GM12878 (cell line): ENCODE results near the gene PXMP2. TPM values are rescaled to one million over a fixed set of nuclear protein-coding genes. Genes with fewer than 3 reads are reported as not detected.

ENCODE experiments used
- ATAC-seq: fragments of 200-7000 bp; cut with Tn5 transposase; 3 replicates; pipeline ENCODE4 v1.9.1; 2020; ENCODE audit warnings: mild to moderate bottlenecking, moderate library complexity
- BruUV-seq: library from RNA; stranded (reverse); fragments of 400-500 nt; replicated peaks from 2 replicates; lab custom pipeline; 2021; lab: Mats Ljungman, UMichigan
- CTCF ChIA-PET: fragments of 300-600 bp; sonication (Branson Sonifier 250); formaldehyde crosslinking; extraction: SDS; loops from one replicate; lab custom pipeline; 2021; ENCODE audit warnings: inconsistent platforms; lab: Yijun Ruan, JAX
- POLR2A ChIA-PET: fragments of 350-600 bp; formaldehyde crosslinking; extraction: SDS; loops from one replicate; lab custom pipeline; 2021; ENCODE audit warnings: inconsistent platforms; lab: Charles Lee
- RAD21 ChIA-PET: fragments of 300-600 bp; sonication (Branson Sonifier 250); formaldehyde crosslinking; loops from one replicate; lab custom pipeline; 2023; ENCODE audit warnings: antibody characterized with exemption; ENCODE audit not compliant: unreplicated experiment; lab: Charles Lee
- SMC1A ChIA-PET: fragments of 300-600 bp; sonication (Branson Sonifier 250); formaldehyde crosslinking; loops from one replicate; lab custom pipeline; 2023; ENCODE audit not compliant: unreplicated experiment, uncharacterized antibody; lab: Charles Lee
- DNase-seq: peaks from one replicate; pipeline ENCODE4 v3.0.0-alpha.2; 2011; ENCODE audit warnings: low read depth, low spot score
- FAIRE-seq: peaks from 3 replicates; lab custom pipeline; 2011; peaks lifted over from hg19 to GRCh38; lab: Jason Lieb, UNC
- H2AFZ ChIP-seq: 2 replicates; pipeline ENCODE4 v1.6.0; 2011; ENCODE audit warnings: low read depth, low read length, control low read depth; ENCODE audit not compliant: control insufficient read depth
- H3K27ac ChIP-seq: 2 replicates; pipeline ENCODE4 v1.5.1; 2011; ENCODE audit warnings: control low read depth; ENCODE audit not compliant: control insufficient read depth, insufficient read depth
- H3K27me3 ChIP-seq, 2 experiments: replicated peaks in 1 of 2; 2 replicates each; pipeline versions ENCODE4 v1.6.0 to v1.6.1; 2011; ENCODE audit warnings: low read length in 1 of 2; ENCODE audit not compliant: control insufficient read depth in 2 of 2, insufficient read depth in 2 of 2
- H3K36me3 ChIP-seq, 2 experiments: 2 replicates each; pipeline ENCODE4 v1.5.1; 2011; ENCODE audit warnings: low read length in 1 of 2; ENCODE audit not compliant: control insufficient read depth in 2 of 2, insufficient read depth in 2 of 2
- H3K4me1 ChIP-seq: 2 replicates; pipeline ENCODE4 v1.6.1; 2011; ENCODE audit warnings: mild to moderate bottlenecking, low read length, moderate library complexity, mixed read lengths; ENCODE audit not compliant: control insufficient read depth, insufficient read depth
- H3K4me2 ChIP-seq: 2 replicates; pipeline ENCODE4 v1.6.0; 2011; ENCODE audit warnings: control low read depth; ENCODE audit not compliant: control insufficient read depth, insufficient read depth
- H3K4me3 ChIP-seq: fragments of 200-600 bp; sonication (generic); 2 replicates; pipeline ENCODE4 v1.5.1; 2016
- H3K79me2 ChIP-seq: 2 replicates; pipeline ENCODE4 v1.6.0; 2011; ENCODE audit warnings: low read length; ENCODE audit not compliant: control insufficient read depth, insufficient read depth
- H3K9ac ChIP-seq: 2 replicates; pipeline ENCODE4 v1.8.0; 2011; ENCODE audit warnings: low read length, control low read depth, mixed read lengths; ENCODE audit not compliant: control insufficient read depth, insufficient read depth
- H3K9me3 ChIP-seq: replicated peaks from 3 replicates; pipeline ENCODE4 v1.5.1; 2011; ENCODE audit warnings: mild to moderate bottlenecking, low read length; ENCODE audit not compliant: control insufficient read depth, insufficient read depth
- H4K20me1 ChIP-seq: 2 replicates; pipeline ENCODE4 v1.6.0; 2011; ENCODE audit not compliant: control insufficient read depth, insufficient read depth
- DPF2 ChIP-seq: fragments of 450-650 bp; IDR thresholded peaks from 2 replicates; pipeline ENCODE4 v1.6.1; 2017; ENCODE audit warnings: mild to moderate bottlenecking
- ETV6 ChIP-seq, 2 experiments: fragments of 450-650 bp in 1 of 2; IDR thresholded peaks in 1 of 2; conservative IDR thresholded peaks in 1 of 2; 2 replicates each; pipeline ENCODE4 v1.6.1; 2014; ENCODE audit warnings: antibody characterized with exemption in 1 of 2, borderline replicate concordance in 1 of 2, low read depth in 1 of 2, mild to moderate bottlenecking in 1 of 2, moderate library complexity in 1 of 2
- RUNX3 ChIP-seq: IDR thresholded peaks from 2 replicates; pipeline ENCODE4 v1.6.1; 2012; ENCODE audit warnings: low read length, inconsistent platforms
- SIX5 ChIP-seq: IDR thresholded peaks from 2 replicates; pipeline ENCODE4 v1.6.1; 2011; ENCODE audit warnings: mild to moderate bottlenecking, low read depth, low read length, moderate library complexity; ENCODE audit not compliant: severe bottlenecking
- SREBF1 ChIP-seq: IDR thresholded peaks from 2 replicates; pipeline ENCODE4 v1.6.1; 2012; ENCODE audit warnings: mild to moderate bottlenecking, low read length
- WGBS: methylation state at CpG from one replicate; pipeline ENCODE4 v1.1.6; 2016; ENCODE audit warnings: low lambda C conversion rate; ENCODE audit not compliant: insufficient replicate concordance, insufficient coverage; ENCODE audit errors: missing lambda C conversion rate; 5-methylcytosine and 5-hydroxymethylcytosine counted together
- in situ Hi-C: fragments of 300-500 bp; cut with MboI; formaldehyde crosslinking; loops from 9 replicates; pipeline ENCODE4 v1.14.3; 2018; ENCODE audit warnings: mixed read lengths
- intact Hi-C: fragments of 100-400 bp; cut with micrococcal nuclease; formaldehyde crosslinking; loops from one replicate; pipeline ENCODE4 v1.14.2; 2022; ENCODE audit not compliant: unreplicated experiment
- polyA plus RNA-seq, 11 experiments: library from polyadenylated mRNA; depleted of rRNA in 4 of 11; unstranded in 6 of 11; stranded (reverse) in 5 of 11; fragments of >200 nt; fragmentation: Nextera tagmentation in 4 of 11; fragmentation: Illumina TruSeq in 1 of 11; extraction: Ambion mirVana in 4 of 11; extraction: Trizol in 1 of 11; gene quantifications; 1 replicate in 1 of 11; 2 replicates in 10 of 11; pipeline versions ENCODE4 v1.2.1 to v1.2.3, GENCODE V29; 2011 to 2016; ENCODE audit warnings: inconsistent platforms in 2 of 11, missing spikeins in 2 of 11, low read depth in 1 of 11
- total RNA-seq, 4 experiments: library from RNA; depleted of rRNA in 3 of 4; stranded (reverse); fragments of >200 nt in 3 of 4; fragmentation: Illumina TruSeq in 1 of 4; extraction: Trizol in 1 of 4; gene quantifications; 2 replicates each; pipeline versions ENCODE4 v1.2.1 to v1.2.3, GENCODE V29; 2013 to 2021
- TF ChIP-seq, protein P1 (sequence below): fragments of 450-650 bp; IDR thresholded peaks from 2 replicates; pipeline ENCODE4 v1.6.1; 2017; ENCODE audit warnings: borderline replicate concordance
- TF ChIP-seq, protein P2 (sequence below): IDR thresholded peaks from 2 replicates; pipeline ENCODE4 v1.6.1; 2012; ENCODE audit warnings: low read depth, low read length, improper control_type of control experiment
- TF ChIP-seq, protein P3 (sequence below): fragments of 450-650 bp; IDR thresholded peaks from 2 replicates; pipeline ENCODE4 v1.6.1; 2016; ENCODE audit warnings: mild to moderate bottlenecking

PXMP2 gene
- total and polyA plus RNA-seq, 10 of the 15 experiments (the other 5 are each of a cell fraction or from before 2014, with no cell fraction given), result 4.0 to 97.8 (median 42.0) TPM

DNA sequence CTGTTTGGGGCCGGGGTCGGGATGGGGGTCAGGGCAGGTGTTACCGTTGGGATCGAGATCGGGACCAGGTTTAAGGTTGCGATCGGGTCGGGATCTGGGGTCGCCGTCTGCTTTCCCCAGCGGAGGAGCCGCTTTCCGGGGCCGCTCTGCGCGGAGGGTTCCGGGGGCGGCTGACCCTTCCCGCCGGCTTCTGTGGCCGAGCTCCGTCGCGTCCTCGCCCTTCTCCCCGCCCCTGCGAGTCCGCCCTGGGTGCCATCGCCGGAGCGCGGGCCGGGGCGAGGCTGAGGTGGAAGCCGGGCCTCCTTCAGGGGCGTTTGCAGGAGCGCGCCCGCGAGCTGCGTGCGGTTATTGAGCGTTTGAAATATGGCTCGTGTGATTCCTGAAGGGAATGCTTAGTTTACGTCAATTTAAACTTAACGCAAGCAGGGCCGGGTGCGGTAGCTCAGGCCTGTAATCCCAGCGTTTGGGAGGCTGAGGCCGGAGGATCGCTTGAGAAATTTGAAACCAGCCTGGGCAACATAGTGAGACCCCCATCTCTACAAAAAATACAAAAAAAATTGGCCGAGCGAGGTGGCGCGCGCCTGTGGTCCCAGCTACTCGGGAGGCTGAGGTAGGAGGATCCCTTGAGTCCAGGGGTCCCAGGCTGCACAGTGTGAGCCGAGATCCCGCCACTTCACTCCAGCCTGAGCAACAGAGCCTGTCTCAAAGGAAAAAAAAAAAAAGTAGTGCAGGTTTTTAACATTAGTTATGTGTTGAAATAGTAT, 23.9 kb downstream of the PXMP2 start:
- intact Hi-C loops (no loop called here), in situ Hi-C loops (no loop called here)
- Histone ChIP-seq H3K4me3 (peak overlapping the region; percentile 95), H3K27me3 (no peaks in the 10 kb centered on the region), H3K36me3 (peaks cover 7 to 9% of the 10 kb centered on the region in 2 experiments), H3K27ac (peak overlapping the region; percentile 97), H3K79me2 (peaks cover 51% of the 10 kb centered on the region), H3K9me3 (no peaks in the 10 kb centered on the region), H3K4me2 (peak overlapping the region; percentile 40), H2AFZ (peak overlapping the region; percentile 15; the same call in 1 of the 2 replicates), H3K9ac (peak overlapping the region; percentile 89), H3K4me1 (no peaks in the 10 kb centered on the region; the same call in 1 of the 2 replicates), H4K20me1 (no peaks in the 10 kb centered on the region; the same call in 1 of the 2 replicates)
- BruUV-seq, result no TSS peak
- 14% methylated on average over 41 of the region's 59 CpGs for WGBS
- ChIA-PET RAD21 (no interaction called here), SMC1A (no interaction called here), POLR2A (interaction anchor here (0.6 to 1.4 kb wide), 4 partner anchors 26 to 330 kb away, joined by 3 to 6 read pairs (median 3); no protein-coding TSS in a partner anchor), CTCF (no interaction called here)
- ATAC-seq (peak; percentile 10), FAIRE-seq (no peak), DNase-seq (no peak)
- TF ChIP-seq SIX5, result no peak
- TF ChIP-seq RUNX3, result peak; percentile 22; the same call in 1 of the 2 replicates

DNA sequence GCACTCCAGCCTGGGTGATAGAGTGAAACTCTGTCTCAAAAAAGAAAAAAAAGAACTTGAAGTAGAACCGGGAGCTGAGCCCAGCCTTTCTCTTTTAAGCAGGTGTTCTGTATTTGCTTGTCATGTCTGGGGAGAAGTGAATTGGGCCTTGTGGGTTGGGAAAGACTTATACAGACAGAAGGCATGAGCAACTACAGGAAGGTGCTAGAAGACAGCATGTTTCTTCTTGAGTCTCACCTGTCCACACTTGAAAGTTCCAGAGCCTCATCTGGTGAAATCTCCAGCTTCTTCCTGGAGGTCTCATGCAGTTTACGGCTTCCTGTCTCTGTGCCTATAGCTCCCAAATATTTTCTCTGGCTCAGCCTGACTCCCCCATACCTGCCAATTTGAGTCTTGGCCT, 25.7 kb downstream of the PXMP2 start:
- CTCF ChIA-PET, result interaction anchor here (0.7 kb wide), 1 partner anchor 43 kb away, joined by 3 read pairs; no protein-coding TSS in a partner anchor
- Histone ChIP-seq H3K79me2 (peaks cover 51% of the 10 kb centered on the region), H2AFZ (no peak overlapping the region), H3K4me3 (peak overlapping the region; percentile 59; the same call in 1 of the 2 replicates), H3K27ac (no peak overlapping the region), H3K36me3 (peaks cover 12 to 20% of the 10 kb centered on the region in 2 experiments), H3K9ac (no peak overlapping the region), H3K27me3 (no peaks in the 10 kb centered on the region), H3K4me2 (peak overlapping the region; percentile 44; the same call in 1 of the 2 replicates), H3K4me1 (no peaks in the 10 kb centered on the region; the same call in 1 of the 2 replicates), H3K9me3 (no peaks in the 10 kb centered on the region), H4K20me1 (no peaks in the 10 kb centered on the region; the same call in 1 of the 2 replicates)
- POLR2A ChIA-PET, result no interaction called here
- intact Hi-C loops, result no loop called here
- DNase-seq (no peak), ATAC-seq (no peak), FAIRE-seq (no peak)
- SMC1A ChIA-PET, result interaction anchor here (0.6 kb wide), 1 partner anchor 31 kb away, joined by 3 read pairs; no protein-coding TSS in a partner anchor
- in situ Hi-C loops, result no loop called here
- 68% methylated on average over 2 of the region's 2 CpGs for WGBS
- RAD21 ChIA-PET, result no interaction called here
- BruUV-seq, result TSS peak; percentile 60
- TF ChIP-seq, protein P1, sequence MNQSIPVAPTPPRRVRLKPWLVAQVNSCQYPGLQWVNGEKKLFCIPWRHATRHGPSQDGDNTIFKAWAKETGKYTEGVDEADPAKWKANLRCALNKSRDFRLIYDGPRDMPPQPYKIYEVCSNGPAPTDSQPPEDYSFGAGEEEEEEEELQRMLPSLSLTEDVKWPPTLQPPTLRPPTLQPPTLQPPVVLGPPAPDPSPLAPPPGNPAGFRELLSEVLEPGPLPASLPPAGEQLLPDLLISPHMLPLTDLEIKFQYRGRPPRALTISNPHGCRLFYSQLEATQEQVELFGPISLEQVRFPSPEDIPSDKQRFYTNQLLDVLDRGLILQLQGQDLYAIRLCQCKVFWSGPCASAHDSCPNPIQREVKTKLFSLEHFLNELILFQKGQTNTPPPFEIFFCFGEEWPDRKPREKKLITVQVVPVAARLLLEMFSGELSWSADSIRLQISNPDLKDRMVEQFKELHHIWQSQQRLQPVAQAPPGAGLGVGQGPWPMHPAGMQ, result no peak
- TF ChIP-seq SREBF1 (no peak), ETV6 (conservative IDR thresholded peaks at IDR 0.05 in 1 of 2, IDR thresholded peaks at IDR 0.05 in 1 of 2; ENCODE audit: borderline replicate concordance in 1 of 2, low read depth in 1 of 2) (no peak), DPF2 (no peak)
- TF ChIP-seq, protein P2, sequence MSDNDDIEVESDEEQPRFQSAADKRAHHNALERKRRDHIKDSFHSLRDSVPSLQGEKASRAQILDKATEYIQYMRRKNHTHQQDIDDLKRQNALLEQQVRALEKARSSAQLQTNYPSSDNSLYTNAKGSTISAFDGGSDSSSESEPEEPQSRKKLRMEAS, result no peak
- TF ChIP-seq, protein P3, sequence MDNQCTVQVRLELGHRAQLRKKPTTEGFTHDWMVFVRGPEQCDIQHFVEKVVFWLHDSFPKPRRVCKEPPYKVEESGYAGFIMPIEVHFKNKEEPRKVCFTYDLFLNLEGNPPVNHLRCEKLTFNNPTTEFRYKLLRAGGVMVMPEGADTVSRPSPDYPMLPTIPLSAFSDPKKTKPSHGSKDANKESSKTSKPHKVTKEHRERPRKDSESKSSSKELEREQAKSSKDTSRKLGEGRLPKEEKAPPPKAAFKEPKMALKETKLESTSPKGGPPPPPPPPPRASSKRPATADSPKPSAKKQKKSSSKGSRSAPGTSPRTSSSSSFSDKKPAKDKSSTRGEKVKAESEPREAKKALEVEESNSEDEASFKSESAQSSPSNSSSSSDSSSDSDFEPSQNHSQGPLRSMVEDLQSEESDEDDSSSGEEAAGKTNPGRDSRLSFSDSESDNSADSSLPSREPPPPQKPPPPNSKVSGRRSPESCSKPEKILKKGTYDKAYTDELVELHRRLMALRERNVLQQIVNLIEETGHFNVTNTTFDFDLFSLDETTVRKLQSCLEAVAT, result no peak
